Natural killer cell (primary cell): Measurements from ENCODE around the gene C4orf36. TPM values are rescaled to one million over a fixed set of nuclear protein-coding genes. Genes with fewer than 3 reads are reported as not detected.
A peak's percentile ranks its signal among the peaks of the same experiment; 100 is the strongest.

Source experiments
- ATAC-seq, 3 donors: fragments of 150-1000 bp in 2 of 3; fragments of 200-7000 bp in 1 of 3; cut with Tn5 transposase; 1 replicate in 1 of 3; 2 replicates in 2 of 3; pipeline ENCODE4 v1.10.0; 2021; ENCODE audit warnings: mild to moderate bottlenecking in 2 of 3, moderate library complexity in 2 of 3
- DNase-seq, 2 donors: peaks; one replicate each; pipeline versions ENCODE4 v3.0.0 to v3.0.0-alpha.2; 2013 to 2021; ENCODE audit warnings: mixed read lengths in 1 of 2
- H3K27ac ChIP-seq: one replicate; pipeline ENCODE4 v1.5.1; 2013; ENCODE audit warnings: mild to moderate bottlenecking, low read length
- H3K27me3 ChIP-seq: one replicate; pipeline ENCODE4 v1.6.1; 2013; ENCODE audit warnings: low read length; ENCODE audit not compliant: control insufficient read depth, insufficient read depth
- H3K36me3 ChIP-seq: one replicate; pipeline ENCODE4 v1.6.1; 2013; ENCODE audit warnings: low read length; ENCODE audit not compliant: control insufficient read depth, insufficient read depth
- H3K4me1 ChIP-seq: one replicate; pipeline ENCODE4 v1.6.1; 2013; ENCODE audit warnings: low read length; ENCODE audit not compliant: control insufficient read depth, insufficient read depth
- H3K4me3 ChIP-seq: one replicate; pipeline ENCODE4 v1.5.1; 2013; ENCODE audit warnings: low read length
- H3K9me3 ChIP-seq: one replicate; pipeline ENCODE4 v1.6.1; 2013; ENCODE audit warnings: low read length; ENCODE audit not compliant: control insufficient read depth, insufficient read depth
- H3K27ac Mint-ChIP-seq, 2 donors: one replicate each; pipeline ENCODE4 v1.8.0; 2022; ENCODE audit warnings: mild to moderate bottlenecking in 2 of 2, mixed read lengths in 2 of 2, moderate library complexity in 1 of 2
- H3K27me3 Mint-ChIP-seq, 2 donors: one replicate each; pipeline ENCODE4 v1.8.0; 2022; ENCODE audit warnings: low read depth in 2 of 2, mixed read lengths in 2 of 2
- H3K36me3 Mint-ChIP-seq: one replicate; pipeline ENCODE4 v1.8.0; 2022; ENCODE audit warnings: mixed read lengths
- H3K4me1 Mint-ChIP-seq, 2 donors: one replicate each; pipeline ENCODE4 v1.8.0; 2022; ENCODE audit warnings: mixed read lengths in 2 of 2
- H3K4me3 Mint-ChIP-seq: one replicate; pipeline ENCODE4 v1.8.0; 2022; ENCODE audit warnings: mild to moderate bottlenecking, moderate library complexity, mixed read lengths
- H3K9me3 Mint-ChIP-seq, 2 donors: one replicate each; pipeline ENCODE4 v1.8.0; 2022; ENCODE audit warnings: mixed read lengths in 2 of 2
- WGBS: methylation state at CpG from one replicate; pipeline ENCODE4 v1.1.7; 2013; ENCODE audit warnings: missing lambda C conversion rate; ENCODE audit not compliant: insufficient coverage; 5-methylcytosine and 5-hydroxymethylcytosine counted together
- intact Hi-C: fragments of 100-400 bp; cut with micrococcal nuclease; formaldehyde crosslinking; loops from one replicate; pipeline ENCODE4 v1.14.2; 2022
- total RNA-seq, 4 donors: library from RNA; stranded (reverse); fragments of 120-200 nt in 1 of 4; gene quantifications; one replicate each; pipeline versions ENCODE4 v1.2.3 to v1.2.4, GENCODE V29; 2013 to 2022
- TF ChIP-seq, protein P1 (sequence below): fragments of 200-600 bp; IDR thresholded peaks from one replicate; pipeline ENCODE4 v1.8.0; 2022; ENCODE audit warnings: antibody characterized with exemption

C4orf36 gene
- total RNA-seq, 3 donors from 2014 or later (not counting 1 experiment from before 2014, with no cell fraction given), result not detected

GRCh38 chr4:86934771-86935565 lies 42.7 kb upstream of the C4orf36 start, which contains the start of gene AFF1:
AFF1 (plus strand) TSS chr4:86935011; CDS start chr4:86948534, 13,523 bp downstream.
- peak within 1 kb of the TSS; percentile 84 for H3K4me3 ChIP-seq

GRCh38 chr4:86934147-86934770 lies 42.0 kb upstream of the C4orf36 start:
- no peak for DNase-seq
- H3K4me3 ChIP-seq, result peak overlapping the region; percentile 70

More at GRCh38 chr4:86934771-86935565, 42.7 kb upstream of the C4orf36 start, which contains the start of gene AFF1:
- Mint-ChIP-seq H3K4me1 (peaks cover 44 to 54% of the 10 kb centered on the region in 2 donors), H3K27me3 (no peaks in the 10 kb centered on the region), H3K9me3 (no peaks in the 10 kb centered on the region), H3K36me3 (no peaks in the 10 kb centered on the region), H3K27ac (peak within 1 kb of the TSS; percentile 86 to 90), H3K4me3 (peak within 1 kb of the TSS; percentile 98)
- Histone ChIP-seq H3K4me1 (peaks cover 28% of the 10 kb centered on the region), H3K9me3 (no peaks in the 10 kb centered on the region), H3K27ac (peak within 1 kb of the TSS; percentile 84), H3K36me3 (no peaks in the 10 kb centered on the region), H3K27me3 (no peaks in the 10 kb centered on the region)
- TF ChIP-seq, protein P1, sequence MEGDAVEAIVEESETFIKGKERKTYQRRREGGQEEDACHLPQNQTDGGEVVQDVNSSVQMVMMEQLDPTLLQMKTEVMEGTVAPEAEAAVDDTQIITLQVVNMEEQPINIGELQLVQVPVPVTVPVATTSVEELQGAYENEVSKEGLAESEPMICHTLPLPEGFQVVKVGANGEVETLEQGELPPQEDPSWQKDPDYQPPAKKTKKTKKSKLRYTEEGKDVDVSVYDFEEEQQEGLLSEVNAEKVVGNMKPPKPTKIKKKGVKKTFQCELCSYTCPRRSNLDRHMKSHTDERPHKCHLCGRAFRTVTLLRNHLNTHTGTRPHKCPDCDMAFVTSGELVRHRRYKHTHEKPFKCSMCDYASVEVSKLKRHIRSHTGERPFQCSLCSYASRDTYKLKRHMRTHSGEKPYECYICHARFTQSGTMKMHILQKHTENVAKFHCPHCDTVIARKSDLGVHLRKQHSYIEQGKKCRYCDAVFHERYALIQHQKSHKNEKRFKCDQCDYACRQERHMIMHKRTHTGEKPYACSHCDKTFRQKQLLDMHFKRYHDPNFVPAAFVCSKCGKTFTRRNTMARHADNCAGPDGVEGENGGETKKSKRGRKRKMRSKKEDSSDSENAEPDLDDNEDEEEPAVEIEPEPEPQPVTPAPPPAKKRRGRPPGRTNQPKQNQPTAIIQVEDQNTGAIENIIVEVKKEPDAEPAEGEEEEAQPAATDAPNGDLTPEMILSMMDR, result no peak
- DNase-seq (peak; percentile 81 to 96), ATAC-seq (peak; percentile 69 to 91 (median 85))
- intact Hi-C loops, result loop anchor here (1.0 to 10.0 kb wide), 5 partner anchors 71 to 1890 kb away; partner anchors contain the start of genes HERC3 and KLHL8
- WGBS, result under 1% methylated on average over 97 of the region's 97 CpGs

DNA sequence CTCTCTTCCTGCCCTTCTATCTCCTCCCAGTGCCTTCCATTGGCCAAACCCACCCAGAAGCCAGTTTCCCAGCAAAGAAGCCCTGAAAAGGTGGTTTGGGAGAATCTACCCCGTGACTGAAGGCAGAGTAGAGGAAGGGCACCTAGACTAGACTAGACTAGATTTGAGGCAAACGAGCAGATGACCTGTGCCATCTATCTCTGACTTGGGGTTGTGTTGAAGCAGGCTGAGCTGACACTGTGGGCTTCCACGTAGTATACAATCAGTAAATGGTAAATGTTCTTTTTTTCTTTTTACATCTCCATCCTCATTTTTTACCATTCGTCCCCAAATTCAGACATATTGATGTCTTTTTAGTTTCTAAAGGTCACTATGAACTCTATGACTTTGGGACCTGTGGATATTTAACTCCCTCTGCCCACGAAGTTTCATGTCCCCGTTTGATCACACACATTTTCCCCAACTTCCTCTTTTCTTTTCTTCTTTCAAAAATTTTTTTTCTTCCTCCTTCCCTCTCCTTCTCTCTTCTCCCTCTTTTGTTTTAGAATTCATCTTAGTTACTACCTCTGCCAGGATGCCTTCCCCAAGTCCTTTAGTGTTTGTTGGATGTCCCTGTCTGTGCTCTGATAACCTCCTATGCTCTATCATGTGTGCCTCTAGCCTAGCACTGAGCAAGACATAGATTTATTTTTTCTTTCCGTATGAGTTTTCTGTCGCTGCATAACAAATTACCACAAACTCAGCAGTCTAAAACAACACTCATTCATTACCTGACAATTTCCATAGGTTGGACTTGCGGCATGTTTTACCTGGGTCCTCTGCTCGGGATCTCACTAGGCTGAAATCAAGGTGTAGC lies 36.4 kb upstream of the C4orf36 start:
- H3K4me3 Mint-ChIP-seq, result no peak overlapping the region
- peak overlapping the region in 1 of 2 donors; percentile 5 for H3K27ac Mint-ChIP-seq
- Histone ChIP-seq H3K4me3 (no peak overlapping the region), H3K27me3 (no peaks in the 10 kb centered on the region), H3K9me3 (no peaks in the 10 kb centered on the region), H3K27ac (no peak overlapping the region), H3K4me1 (peaks cover 3% of the 10 kb centered on the region), H3K36me3 (no peaks in the 10 kb centered on the region)
- TF ChIP-seq, protein P1, result no peak
- no peaks in the 10 kb centered on the region for H3K27me3 Mint-ChIP-seq
- DNase-seq, result no peak
- H3K4me1 Mint-ChIP-seq, result peaks cover 2 to 8% of the 10 kb centered on the region in 2 donors
- no peaks in the 10 kb centered on the region for H3K9me3 Mint-ChIP-seq
- WGBS, result 64% methylated on average over 9 of the region's 10 CpGs
- no peaks in the 10 kb centered on the region for H3K36me3 Mint-ChIP-seq
- intact Hi-C loops, result no loop called here
- ATAC-seq, result no peak

More at GRCh38 chr4:86934147-86934770, 42.0 kb upstream of the C4orf36 start:
- H3K4me1 ChIP-seq, result peaks cover 22% of the 10 kb centered on the region
- Mint-ChIP-seq H3K4me3 (peak overlapping the region; percentile 89), H3K27ac (peak overlapping the region; percentile 80 to 86), H3K4me1 (peaks cover 37 to 47% of the 10 kb centered on the region in 2 donors), H3K9me3 (no peaks in the 10 kb centered on the region), H3K27me3 (no peaks in the 10 kb centered on the region), H3K36me3 (no peaks in the 10 kb centered on the region)
- H3K27ac ChIP-seq, result peak overlapping the region; percentile 84
- intact Hi-C loops, result loop anchor here (10.0 kb wide), 1 partner anchor 1891 kb away; no protein-coding TSS in a partner anchor
- H3K9me3 ChIP-seq, result no peaks in the 10 kb centered on the region
- H3K36me3 ChIP-seq, result no peaks in the 10 kb centered on the region
- 5% methylated on average over 15 of the region's 15 CpGs for WGBS
- ATAC-seq, result no peak
- no peaks in the 10 kb centered on the region for H3K27me3 ChIP-seq
- TF ChIP-seq, protein P1, result no peak
